Activated CD4-positive, alpha-beta memory T cell treated with anti-CD3 and anti-CD28 coated beads, Interleukin-2, amount 10 ng/mL, durations not matched to agents 7 days and 5 days (primary cell): Measurements from ENCODE around the gene RBM14. TPM values are rescaled to one million over a fixed set of nuclear protein-coding genes. Genes with fewer than 3 reads are reported as not detected.

Experiments
- CTCF ChIA-PET: fragments of 350-600 bp; sonication (Branson Sonifier 250); formaldehyde crosslinking; loops from one replicate; lab custom pipeline; 2021; ENCODE audit warnings: antibody characterized with exemption, inconsistent platforms; lab: Charles Lee
- POLR2A ChIA-PET: fragments of 350-600 bp; sonication (Branson Sonifier 250); formaldehyde crosslinking; loops from one replicate; lab custom pipeline; 2021; ENCODE audit warnings: antibody characterized with exemption; lab: Charles Lee
- DNase-seq: peaks from one replicate; pipeline ENCODE4 v3.0.0-alpha.2; 2020
- H3K27ac Mint-ChIP-seq: one replicate; pipeline ENCODE4 v1.8.0; 2021; ENCODE audit warnings: mild to moderate bottlenecking, mixed read lengths
- H3K27me3 Mint-ChIP-seq: one replicate; pipeline ENCODE4 v1.8.0; 2021; ENCODE audit warnings: mixed read lengths
- H3K36me3 Mint-ChIP-seq: one replicate; pipeline ENCODE4 v1.8.0; 2021; ENCODE audit warnings: low read depth, mixed read lengths
- H3K4me1 Mint-ChIP-seq: one replicate; pipeline ENCODE4 v1.8.0; 2021; ENCODE audit warnings: mixed read lengths
- H3K4me3 Mint-ChIP-seq: one replicate; pipeline ENCODE4 v1.8.0; 2021; ENCODE audit warnings: mild to moderate bottlenecking, mixed read lengths
- H3K9me3 Mint-ChIP-seq: one replicate; pipeline ENCODE4 v1.8.0; 2021; ENCODE audit warnings: mixed read lengths
- total RNA-seq, 2 experiments: library from RNA; stranded (reverse); gene quantifications; one replicate each; pipeline ENCODE4 v1.2.3, GENCODE V29; 2021

RBM14 gene
- total RNA-seq, 2 experiments from 2014 or later, result 116 to 120 TPM

- H3K4me3 Mint-ChIP-seq, result no peak overlapping the region
Measured at GRCh38 chr11:66674964-66675602, 58.7 kb downstream of the RBM14 start.

GRCh38 chr11:66676282-66676919 is 60.0 kb downstream of the RBM14 start:
- H3K4me3 Mint-ChIP-seq, result peak overlapping the region; percentile 85
- no peak for DNase-seq
- H3K36me3 Mint-ChIP-seq, result peaks cover 23% of the 10 kb centered on the region
- H3K27ac Mint-ChIP-seq, result peak overlapping the region; percentile 97
- H3K27me3 Mint-ChIP-seq, result no peaks in the 10 kb centered on the region
- CTCF ChIA-PET, result interaction anchor here (2.0 to 3.4 kb wide), 7 partner anchors 38 to 209 kb away, joined by 7 to 90 read pairs (median 20); partner anchors contain the start of genes ACTN3, CCDC87, CCS and PELI3
- H3K9me3 Mint-ChIP-seq, result no peaks in the 10 kb centered on the region
- H3K4me1 Mint-ChIP-seq, result peaks cover 36% of the 10 kb centered on the region
- POLR2A ChIA-PET, result interaction anchor here (0.7 to 3.2 kb wide), 22 partner anchors 9 to 238 kb away, joined by 3 to 42 read pairs (median 8); partner anchors contain the start of genes ACTN3, BBS1, CCDC87 and CCS

More at GRCh38 chr11:66674964-66675602, 58.7 kb downstream of the RBM14 start:
- Mint-ChIP-seq H3K9me3 (no peaks in the 10 kb centered on the region), H3K27ac (no peak overlapping the region), H3K4me1 (peaks cover 37% of the 10 kb centered on the region), H3K36me3 (peaks cover 26% of the 10 kb centered on the region), H3K27me3 (no peaks in the 10 kb centered on the region)
- CTCF ChIA-PET, result no interaction called here
- DNase-seq, result no peak
- POLR2A ChIA-PET, result interaction anchor here (0.7 to 1.2 kb wide), 2 partner anchors 12 to 14 kb away, joined by 3 to 4 read pairs; no protein-coding TSS in a partner anchor

Other genes starting within 250 kb of the RBM14 start
- gene SLC29A2, start 244.9 kb upstream of the RBM14 start, total RNA-seq, result 1 to 10 TPM; 8.4 to 9.0 TPM
- gene NPAS4, start 195.6 kb upstream of the RBM14 start, total RNA-seq, result under 1 TPM in 1 of 2 experiments, not detected in 1; 0.20 TPM
- gene MRPL11, start 177.8 kb upstream of the RBM14 start, total RNA-seq, result 10 to 100 TPM; 44.2 to 55.3 TPM
- gene PELI3, start 149.7 kb upstream of the RBM14 start, total RNA-seq, result 1 to 10 TPM; 6.8 to 7.5 TPM
- gene DPP3, start 136.2 kb upstream of the RBM14 start, total RNA-seq, result 10 to 100 TPM; 59.3 to 60.6 TPM
- gene BBS1, start 106.0 kb upstream of the RBM14 start, total RNA-seq, result 10 to 100 TPM; 16.8 to 16.9 TPM
- gene ZDHHC24, start 70.6 kb upstream of the RBM14 start, total RNA-seq, result 10 to 100 TPM; 25.9 to 26.0 TPM
- under 1 TPM; 0.30 to 0.35 TPM for gene ACTN3, start 69.7 kb upstream of the RBM14 start, total RNA-seq
- 1 to 10 TPM; 3.7 to 4.3 TPM for gene CTSF, start 48.0 kb upstream of the RBM14 start, total RNA-seq
- gene CCDC87, start 23.6 kb upstream of the RBM14 start, total RNA-seq, result not detected
- gene CCS, start 23.4 kb upstream of the RBM14 start, total RNA-seq, result 10 to 100 TPM; 32.8 to 33.2 TPM
- 100 to 1,000 TPM; 109 to 110 TPM for gene RBM4, start 22.1 kb downstream of the RBM14 start, total RNA-seq
- gene RBM4B, start 61.3 kb downstream of the RBM14 start, total RNA-seq, result 10 to 100 TPM; 19.6 to 20.1 TPM
- gene SPTBN2, start 112.6 kb downstream of the RBM14 start, total RNA-seq, result under 1 TPM; 0.18 to 0.25 TPM
- 10 to 100 TPM; 21.2 to 22.0 TPM for gene RCE1, start 226.8 kb downstream of the RBM14 start, total RNA-seq
- gene LRFN4, start 240.4 kb downstream of the RBM14 start, total RNA-seq, result 10 to 100 TPM; 23.2 to 28.3 TPM